ENCODE results near the gene MMP2.

GRCh38 chr16:55452996-55453395, 26.0 kb upstream of the MMP2 start:
- TF ChIP-seq POLR2A (IDR thresholded peaks at IDR 0.05; ENCODE audit: low read length) (no peak), GATA1 (IDR thresholded peaks at IDR 0.05; ENCODE audit: low read depth, low read length) (no peak)
